Glomerular endothelial cell (primary cell): Measurements from ENCODE around the gene CRTC1. TPM values are rescaled to one million over a fixed set of nuclear protein-coding genes. Genes with fewer than 3 reads are reported as not detected.

Experiments
- DNase-seq: peaks from one replicate; pipeline ENCODE4 v3.0.0-alpha.2; 2011; ENCODE audit warnings: low read depth, low spot score; ENCODE audit errors: extremely low read depth
- total RNA-seq: library from RNA; depleted of rRNA; stranded (reverse); fragments of >200 nt; gene quantifications from 2 replicates; pipeline ENCODE4 v1.2.3, GENCODE V29; 2015

CRTC1 gene, protein sequence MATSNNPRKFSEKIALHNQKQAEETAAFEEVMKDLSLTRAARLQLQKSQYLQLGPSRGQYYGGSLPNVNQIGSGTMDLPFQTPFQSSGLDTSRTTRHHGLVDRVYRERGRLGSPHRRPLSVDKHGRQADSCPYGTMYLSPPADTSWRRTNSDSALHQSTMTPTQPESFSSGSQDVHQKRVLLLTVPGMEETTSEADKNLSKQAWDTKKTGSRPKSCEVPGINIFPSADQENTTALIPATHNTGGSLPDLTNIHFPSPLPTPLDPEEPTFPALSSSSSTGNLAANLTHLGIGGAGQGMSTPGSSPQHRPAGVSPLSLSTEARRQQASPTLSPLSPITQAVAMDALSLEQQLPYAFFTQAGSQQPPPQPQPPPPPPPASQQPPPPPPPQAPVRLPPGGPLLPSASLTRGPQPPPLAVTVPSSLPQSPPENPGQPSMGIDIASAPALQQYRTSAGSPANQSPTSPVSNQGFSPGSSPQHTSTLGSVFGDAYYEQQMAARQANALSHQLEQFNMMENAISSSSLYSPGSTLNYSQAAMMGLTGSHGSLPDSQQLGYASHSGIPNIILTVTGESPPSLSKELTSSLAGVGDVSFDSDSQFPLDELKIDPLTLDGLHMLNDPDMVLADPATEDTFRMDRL
- 2.8 and 4.7 TPM in 2 replicates for total RNA-seq

DNA sequence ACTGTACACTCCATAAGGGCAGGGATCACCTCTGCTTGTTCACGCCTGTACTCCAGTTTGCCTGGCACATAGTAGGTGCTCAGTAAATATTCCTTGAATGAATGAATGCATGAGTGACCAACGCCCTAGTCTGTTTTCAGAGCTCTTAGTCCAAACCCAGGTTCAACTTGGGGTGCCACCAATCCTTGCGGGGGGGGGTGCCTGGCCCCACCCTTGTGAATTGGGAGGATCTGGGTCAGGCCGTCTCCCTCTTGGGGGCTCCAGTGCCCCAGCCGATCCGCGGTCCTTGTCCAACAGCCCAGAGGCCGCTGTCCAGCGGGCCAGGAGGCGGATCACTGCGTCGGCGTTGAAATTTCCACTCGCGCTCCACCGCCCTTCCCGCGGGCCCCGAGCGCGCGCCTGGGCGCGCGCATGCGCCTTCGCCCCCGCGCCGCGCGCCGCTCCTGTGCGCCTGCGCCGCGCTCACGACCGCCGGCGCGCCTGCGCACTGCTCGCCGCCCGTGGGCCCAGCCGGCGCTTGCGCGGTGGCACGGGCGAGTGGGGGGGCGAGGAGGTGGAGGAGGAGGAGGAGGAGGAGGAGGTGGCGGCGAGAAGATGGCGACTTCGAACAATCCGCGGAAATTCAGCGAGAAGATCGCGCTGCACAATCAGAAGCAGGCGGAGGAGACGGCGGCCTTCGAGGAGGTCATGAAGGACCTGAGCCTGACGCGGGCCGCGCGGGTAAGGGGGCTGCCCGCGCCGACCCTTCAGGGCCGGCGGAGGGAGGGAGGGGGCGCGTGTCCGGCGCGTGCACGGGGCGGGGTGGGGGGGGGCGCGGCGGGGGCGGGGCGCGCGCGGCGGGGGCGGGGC is at the start of gene CRTC1:
Gene CRTC1 (plus strand): TSS at position 572 of the 849 bp plus-strand sequence. CDS start 23 bp downstream, at position 595.
- no peak for DNase-seq

DNA sequence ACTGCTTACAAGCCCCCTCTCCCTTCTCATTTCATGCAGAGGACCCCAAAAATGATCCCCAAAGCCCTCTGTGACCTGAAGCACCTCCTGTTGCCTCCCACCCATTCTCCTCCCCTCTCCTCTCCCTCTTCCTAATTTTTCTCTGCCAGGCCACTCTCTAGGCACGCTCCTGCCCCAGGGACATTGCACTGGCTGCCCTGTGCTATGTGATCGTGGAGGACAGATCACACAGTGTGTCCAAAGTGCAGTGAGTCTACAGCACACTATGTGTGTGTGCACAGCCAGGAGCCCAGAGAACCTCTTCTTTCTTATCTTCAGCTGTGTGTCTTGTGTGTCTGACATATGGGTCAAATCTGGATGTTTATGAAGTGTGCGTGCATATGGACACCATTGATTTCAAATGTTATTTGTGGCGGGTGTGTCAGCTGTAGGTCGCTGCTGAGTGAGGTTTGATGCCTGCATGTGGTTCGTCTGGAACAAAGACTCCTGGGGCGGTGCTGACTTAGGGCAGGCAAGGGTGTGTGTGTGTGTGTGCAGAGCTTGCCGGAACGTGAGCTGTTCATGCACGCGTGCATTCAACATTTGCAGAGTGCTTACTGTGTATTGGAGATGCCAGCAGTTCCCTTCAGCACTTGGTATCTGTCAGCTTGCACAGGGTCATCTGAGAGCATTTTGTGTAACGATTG is 48.7 kb upstream of the CRTC1 start:
- no peak for DNase-seq

DNA sequence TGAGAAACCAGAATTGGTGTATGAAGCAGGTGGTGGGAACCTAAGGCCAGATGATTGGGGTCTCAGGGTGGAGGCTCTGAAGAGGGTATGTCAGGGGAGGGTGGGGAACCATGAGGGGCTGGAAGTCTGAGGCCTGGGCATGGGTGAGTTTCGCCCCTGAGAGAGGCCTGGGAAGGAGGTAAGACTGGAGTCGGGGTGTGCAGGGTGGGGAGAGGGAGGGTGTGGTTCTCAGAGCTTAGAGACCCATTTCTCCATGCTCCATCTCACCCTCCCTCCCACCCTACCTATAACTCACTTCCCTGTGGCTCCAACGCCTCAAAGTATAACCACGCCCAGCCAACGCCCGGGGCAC is 47.7 kb upstream of the CRTC1 start:
- no peak for DNase-seq

DNA sequence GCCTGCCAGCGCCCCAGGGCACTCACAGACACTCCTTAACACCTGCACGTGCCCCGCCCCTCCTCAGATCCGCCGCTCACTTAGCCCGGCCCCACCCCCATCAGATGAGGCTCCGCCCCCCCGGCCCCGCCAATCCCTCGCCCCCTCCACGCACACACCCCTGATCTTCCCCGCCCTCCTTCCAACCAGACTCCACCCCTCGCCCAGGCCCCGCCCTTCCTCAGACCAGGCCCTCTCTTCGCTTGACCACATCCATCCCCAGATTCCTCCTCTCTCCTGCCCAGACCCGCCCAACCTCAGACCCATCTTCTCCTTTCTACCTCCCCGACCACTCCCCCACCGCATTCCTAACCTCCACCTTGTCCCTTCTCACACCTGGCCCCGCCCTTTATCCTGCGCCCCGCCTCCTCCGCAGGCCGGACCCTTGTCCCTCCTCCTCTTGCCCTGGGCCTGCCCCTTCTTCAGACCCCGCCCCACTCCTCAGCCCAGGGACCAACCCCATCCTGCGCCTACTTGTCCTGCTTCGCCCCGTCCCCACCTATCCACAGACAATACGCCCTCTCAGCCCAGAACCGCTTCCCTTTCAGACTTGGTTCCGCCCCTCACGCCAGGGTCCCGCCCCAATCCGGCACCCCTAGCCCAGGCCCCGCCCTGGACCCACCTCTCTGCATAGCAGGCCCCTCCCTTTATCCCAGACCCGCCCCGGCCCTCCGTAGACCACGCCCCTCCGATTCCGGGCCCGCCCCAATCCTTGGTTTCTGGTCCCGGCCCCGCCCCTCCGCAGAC is 47.1 kb upstream of the CRTC1 start:
- peak; percentile 45 for DNase-seq

DNA sequence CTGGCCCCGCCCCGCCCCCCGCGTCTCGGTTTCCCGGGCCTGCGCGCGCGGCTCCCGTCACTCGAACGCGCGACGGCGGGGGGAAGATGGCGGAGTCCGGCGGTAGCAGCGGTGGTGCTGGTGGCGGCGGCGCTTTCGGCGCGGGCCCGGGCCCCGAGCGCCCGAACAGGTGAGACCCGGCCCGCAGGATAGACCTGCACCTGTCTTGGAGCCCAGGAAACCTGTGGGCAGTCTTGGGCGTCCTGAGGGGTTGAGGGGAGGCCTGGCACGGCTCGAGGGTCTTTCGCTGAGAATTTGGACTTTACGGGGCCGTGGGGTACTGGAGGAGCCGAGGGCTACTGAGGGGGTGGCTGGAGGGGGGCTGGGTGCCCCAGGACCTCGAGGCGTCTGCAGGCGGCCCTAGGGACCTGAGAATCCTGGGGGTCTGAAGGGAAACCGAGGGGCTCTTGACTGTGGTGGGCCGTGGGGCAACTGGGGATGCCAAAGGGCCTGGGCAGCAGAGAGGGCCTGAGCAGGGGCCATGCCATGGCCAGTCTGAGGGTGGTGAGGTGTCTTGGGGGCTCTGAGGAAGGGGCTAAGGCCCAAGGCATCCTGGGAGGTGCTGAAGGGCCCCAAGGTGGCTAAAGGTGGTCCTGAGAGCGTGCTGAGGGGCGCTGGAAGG is 46.4 kb upstream of the CRTC1 start, which contains the start of gene KLHL26:
Gene KLHL26 (plus strand): TSS at position 60 of the 661 bp plus-strand sequence. CDS start 27 bp downstream, at position 87.
- no peak for DNase-seq

DNA sequence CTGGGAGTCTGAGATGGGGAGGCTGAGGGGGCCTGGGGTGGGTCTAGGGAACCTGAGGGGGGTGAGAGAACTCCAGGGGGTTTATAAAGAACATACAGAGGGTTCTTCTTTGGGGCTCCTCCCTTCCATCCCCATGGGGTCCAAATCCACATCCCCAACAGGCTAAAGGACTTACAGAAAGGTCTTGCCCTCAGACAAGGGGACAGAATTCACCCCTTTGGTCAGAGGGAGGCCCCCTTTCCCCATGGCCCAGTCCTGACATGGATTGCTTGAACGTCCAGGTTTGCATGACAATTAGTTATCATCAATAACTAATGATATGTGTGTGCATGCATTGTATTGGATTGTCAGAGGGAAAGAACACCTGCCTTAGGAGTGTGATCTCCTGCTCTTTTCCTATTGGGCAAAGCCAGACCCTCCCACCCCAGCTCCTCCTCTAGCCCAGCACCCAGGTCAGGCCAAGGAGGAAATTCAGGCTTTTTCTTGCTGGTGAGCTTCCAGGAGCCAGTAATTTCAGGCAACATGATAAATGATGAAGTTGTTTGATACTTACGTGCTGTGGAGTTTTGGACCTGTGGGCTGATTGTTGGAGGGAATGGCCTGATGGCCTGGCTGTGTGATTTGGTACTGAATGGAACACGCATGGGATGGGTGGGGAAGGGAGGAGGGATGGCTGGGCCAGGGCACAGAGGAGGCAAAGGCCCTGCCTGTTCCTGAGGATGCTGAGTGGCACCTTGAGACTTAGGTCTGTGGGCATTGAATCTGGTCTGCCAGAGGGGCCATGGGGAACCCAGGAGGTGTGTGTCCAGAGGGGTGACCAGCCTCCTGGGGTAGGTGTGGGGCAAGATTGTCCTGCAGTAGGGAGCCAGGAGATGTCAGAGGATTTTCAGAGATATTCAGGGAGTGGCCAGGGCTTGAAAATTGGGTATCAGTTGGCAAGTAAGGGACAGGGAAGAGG is 45.5 kb upstream of the CRTC1 start:
- no peak for DNase-seq

DNA sequence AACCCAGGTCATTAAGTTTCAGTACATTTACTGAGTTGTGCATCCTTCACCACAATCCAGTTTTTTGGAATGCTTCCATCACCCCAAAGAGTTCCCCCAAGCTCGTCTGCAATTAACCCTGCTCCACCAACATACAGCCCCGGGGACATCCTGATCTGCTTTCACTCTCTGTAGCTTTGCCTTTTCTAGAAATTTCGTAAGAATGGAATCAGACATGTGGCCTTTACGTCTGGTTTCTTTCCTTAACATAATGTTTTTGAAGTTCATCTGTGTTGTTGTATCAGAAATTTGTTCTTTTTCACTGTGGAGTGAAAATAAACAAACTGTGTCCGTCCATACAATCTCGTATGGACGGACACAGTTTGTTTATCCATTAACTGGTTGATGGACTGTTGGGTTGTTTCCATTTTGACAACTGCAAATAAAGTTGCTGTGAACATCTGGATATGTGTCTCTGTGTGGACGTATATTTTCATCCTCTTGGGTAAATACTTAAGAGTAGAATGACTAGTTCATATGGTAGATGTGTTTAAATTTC is 43.7 kb upstream of the CRTC1 start:
- no peak for DNase-seq

DNA sequence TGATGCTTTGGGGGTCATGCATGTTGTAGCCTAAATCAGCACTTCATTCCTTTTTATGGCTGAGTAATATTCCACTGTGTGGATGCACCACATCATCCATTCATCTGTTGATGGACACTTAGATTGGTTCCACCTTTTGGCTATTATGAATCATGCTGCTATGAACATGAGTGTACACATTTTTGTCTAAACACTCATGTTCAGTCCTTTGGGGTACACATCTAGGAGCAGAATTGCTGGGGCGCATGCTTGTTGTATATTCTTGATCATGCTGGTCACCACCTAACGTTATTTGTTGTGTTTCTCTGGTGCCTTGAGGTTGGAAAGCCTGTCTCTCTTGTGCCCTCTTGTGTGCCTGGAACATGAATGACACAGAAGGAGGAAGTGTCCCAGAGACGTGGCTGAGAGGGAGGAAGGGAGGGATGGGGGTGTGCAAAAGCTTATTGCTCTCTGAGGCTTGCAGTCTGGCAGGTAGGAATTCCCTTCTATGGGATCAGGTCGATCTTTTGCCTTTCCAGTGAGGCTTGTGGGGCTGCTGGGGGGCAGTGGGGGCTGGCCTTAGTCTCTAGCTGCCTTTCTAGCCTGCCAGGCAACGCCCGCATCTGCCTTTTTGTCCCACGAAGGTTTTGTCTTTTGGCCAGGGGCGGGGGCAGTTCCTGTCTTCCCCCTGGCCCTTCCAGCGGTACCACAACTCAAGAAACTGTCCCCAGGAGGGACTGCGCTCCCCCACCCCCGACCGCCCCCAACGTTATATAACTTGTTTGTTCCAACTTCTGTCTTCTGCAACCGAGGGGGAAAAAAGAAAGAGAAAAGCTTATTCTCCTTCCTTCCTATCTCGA is 39.1 kb upstream of the CRTC1 start:
- DNase-seq, result no peak

DNA sequence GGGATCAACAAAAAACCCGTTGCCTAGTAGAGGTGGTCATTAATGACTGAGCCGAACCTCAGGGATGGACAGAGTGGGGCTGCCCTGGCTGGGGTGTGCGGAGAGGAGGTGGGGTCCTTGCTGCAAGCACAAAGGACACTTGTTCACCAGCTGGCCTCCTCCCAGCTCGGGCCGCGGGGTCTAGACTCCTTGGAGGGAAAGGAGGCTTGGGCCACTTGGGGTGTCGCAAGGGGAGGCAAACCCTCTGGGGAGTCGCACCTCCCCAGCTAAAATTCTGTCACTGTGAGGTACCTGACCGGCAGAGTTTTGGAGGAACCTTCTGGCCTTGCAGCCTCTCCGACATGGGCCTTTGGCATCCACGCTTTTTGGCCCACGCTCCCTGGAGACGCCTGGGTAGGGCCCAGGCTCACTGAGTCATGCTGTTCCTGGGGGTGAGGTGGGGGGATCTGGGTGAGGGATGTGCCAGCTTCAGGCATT is 38.4 kb upstream of the CRTC1 start:
- no peak for DNase-seq

DNA sequence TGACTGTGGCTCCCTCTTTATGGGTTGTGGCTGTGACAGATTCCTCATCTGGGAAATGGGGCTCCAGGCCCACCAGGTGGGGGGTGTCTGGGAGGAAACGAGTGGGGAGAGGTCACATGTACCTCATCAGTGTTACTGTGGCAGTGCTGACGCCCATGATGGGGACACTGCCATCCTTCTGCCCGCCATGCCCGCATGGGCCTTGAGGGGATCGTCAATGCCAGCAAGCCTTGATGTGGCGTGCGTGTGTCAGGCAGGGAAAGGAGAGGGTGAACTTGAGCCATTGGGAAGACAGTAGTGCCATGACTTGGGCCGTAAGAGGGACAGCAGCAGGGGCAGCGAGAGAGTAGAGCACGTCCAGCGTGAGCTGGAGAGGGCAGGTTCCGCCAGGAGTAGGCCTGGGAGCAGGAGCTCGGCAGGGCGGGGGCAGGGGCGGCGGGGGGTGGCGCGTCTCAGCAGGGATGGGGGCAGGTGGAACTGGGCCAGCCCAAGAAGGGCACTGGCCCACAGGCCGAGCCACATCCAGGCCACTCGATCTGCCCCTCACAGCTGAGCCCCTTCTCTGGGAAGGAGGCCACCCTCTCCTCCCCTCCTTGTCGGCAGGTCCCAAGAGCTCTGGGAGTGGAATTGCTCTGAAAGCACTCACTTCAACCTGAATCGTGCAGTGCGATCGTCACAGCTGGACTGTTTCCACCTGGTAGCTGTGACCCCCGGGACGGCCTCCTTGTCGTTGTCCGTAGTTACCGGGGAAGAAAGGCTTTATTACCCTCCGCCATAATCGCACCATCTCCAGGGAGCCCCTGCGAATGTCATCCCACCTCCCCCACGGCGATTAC is 36.7 kb upstream of the CRTC1 start:
- no peak for DNase-seq

DNA sequence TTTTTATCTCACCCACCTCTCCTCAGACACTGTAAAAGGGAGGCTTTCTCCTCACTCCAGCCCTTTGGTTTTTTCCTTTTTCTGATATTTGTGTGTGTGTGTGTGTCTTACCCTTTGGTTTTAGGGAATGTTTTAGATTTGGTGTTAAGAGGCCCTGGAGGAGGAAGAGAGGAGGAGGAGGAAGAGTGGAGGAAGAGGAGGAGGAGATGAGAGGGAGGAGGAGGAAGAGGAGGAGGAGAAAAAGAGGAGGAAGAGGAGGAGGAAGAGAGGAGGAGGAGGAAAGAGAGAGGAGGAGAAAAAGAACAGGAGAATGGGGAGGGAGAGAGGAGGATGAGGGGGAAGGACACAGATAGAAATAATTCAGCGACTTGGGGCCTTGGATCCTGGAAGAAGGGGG is 36.1 kb upstream of the CRTC1 start:
- no peak for DNase-seq

DNA sequence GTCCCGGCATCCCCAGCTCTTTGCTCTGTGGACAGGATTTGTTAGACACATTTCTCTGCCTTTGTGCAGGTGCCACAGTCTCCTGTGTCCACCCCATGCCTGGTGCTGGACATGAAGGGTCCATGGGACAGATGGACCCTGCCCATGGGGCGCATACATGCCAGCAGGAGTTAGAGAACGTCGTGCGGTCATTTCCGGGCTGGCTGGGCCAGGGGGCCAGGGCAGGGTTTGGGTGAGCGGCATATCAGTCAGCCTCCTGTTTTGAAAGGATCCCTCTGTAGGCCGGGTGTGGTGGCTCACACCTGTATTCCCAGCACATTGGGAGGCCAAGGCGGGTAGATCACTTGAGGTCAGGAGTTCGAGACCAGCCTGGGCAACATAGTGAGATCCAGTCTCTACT is 35.7 kb upstream of the CRTC1 start:
- no peak for DNase-seq

DNA sequence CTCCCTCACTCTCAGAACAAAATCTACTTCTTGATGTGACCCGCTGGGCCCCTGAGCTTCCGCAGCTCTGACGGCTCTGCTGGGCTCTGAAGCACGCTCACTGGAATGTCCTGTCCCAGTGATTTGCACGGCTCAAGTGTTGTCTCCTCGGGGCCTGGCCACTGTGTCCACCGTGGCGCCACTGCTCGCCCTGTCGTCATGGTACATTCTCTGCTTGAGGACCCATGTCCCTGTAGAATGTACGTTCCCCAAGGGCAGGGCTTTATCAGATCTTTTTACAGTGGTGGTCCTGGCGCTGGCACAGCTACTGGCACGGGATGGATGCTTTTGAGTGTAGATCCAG is 34.5 kb upstream of the CRTC1 start:
- DNase-seq, result no peak

DNA sequence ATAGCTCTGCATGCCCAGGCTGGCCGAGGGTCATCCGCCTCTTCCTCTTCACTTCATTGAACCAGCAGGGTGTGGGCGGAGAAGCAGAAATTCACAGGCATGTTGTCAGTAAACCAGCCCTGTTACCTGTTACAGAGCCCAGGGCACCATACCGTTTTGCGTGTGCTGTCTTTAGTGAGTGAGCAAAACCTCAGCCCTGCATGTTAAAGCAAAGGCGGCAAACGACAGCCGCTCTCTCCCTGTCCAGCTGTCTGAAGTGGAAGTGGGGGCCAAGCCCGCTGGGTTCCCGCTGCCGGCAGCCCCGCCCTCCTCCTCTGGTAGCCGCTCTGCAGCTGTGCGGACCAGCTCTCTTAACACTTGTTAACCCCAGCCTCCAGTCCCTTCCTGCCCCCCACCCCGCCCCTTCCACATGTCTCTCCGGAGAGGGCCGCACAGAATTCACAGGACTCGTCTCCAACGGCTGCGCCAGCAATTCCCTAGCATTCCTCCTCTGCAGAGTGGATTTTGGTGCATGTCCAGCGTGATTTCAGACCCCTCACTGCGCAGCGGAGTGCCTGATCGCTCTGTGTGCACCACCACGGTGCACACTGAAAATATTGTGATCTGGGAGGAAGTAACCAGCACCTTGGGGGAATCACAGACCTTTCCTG is 34.0 kb upstream of the CRTC1 start:
- no peak for DNase-seq

DNA sequence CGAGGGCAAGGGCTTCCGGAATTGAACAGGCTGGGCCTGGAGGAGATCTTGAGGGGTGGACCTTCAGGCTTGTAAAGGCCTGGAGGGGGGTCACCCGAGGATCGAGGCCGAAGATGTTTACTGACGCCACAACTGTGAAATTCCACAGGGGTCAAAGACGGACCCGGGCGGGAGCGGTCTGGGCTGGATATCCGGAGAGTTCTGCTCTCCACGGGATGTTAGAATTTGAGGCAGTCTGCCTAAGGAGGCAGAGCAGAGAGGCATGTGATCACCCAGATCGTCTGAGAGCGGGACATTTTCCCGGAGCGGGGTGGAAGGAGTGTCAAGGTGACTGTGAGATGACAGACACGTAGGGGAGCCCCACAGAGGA is 33.5 kb upstream of the CRTC1 start:
- DNase-seq, result no peak

DNA sequence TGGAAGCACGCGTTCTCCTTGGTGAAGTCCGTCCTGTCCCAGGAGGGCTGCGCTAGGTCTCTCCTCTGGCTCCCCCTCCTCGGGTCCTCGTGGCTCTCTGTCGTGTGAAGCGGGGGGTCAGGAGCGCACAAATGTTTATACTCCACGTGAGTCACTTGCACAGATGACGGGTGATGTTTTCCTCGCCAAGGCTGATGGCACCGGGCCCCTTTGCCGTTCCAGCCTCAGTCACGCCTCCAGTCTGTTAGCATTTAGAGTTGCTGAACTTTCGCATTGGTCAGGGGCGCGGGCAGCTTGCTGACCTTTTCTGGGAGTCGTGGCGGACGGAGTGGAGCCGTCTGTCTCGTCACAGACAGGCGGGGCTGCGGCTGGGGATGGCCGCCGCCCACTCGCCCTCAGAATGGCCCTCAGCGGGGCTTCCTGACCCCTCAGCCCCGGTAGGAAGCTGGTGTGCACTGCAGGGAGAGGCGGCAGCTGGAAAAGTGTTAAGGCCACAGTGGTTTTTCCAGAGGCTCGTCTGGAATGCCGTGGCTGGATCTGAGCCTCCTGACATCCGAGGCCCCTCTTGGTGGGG is 32.9 kb upstream of the CRTC1 start:
- no peak for DNase-seq
